Adrenal gland (tissue), 5 donors: ENCODE results near the gene ADRA1B.

Experiments
- CTCF ChIP-seq, 6 experiments: fragments of 450-650 bp in 4 of 6; fragments of 200-600 bp in 2 of 6; sonication (generic) in 1 of 6; IDR thresholded peaks; 1 replicate in 5 of 6; 2 replicates in 1 of 6; pipeline versions ENCODE4 v1.5.1 to v1.8.0; 2016 to 2021; ENCODE audit warnings: antibody characterized with exemption in 6 of 6, mild to moderate bottlenecking in 2 of 6, moderate library complexity in 1 of 6
- POLR2A ChIP-seq, 2 donors: fragments of 450-650 bp; IDR thresholded peaks; one replicate each; pipeline ENCODE4 v1.6.1; 2017; ENCODE audit warnings: antibody characterized with exemption in 2 of 2, mild to moderate bottlenecking in 2 of 2, moderate library complexity in 1 of 2
- donor health status: DM: no; HTN: no; CAD: no.

DNA sequence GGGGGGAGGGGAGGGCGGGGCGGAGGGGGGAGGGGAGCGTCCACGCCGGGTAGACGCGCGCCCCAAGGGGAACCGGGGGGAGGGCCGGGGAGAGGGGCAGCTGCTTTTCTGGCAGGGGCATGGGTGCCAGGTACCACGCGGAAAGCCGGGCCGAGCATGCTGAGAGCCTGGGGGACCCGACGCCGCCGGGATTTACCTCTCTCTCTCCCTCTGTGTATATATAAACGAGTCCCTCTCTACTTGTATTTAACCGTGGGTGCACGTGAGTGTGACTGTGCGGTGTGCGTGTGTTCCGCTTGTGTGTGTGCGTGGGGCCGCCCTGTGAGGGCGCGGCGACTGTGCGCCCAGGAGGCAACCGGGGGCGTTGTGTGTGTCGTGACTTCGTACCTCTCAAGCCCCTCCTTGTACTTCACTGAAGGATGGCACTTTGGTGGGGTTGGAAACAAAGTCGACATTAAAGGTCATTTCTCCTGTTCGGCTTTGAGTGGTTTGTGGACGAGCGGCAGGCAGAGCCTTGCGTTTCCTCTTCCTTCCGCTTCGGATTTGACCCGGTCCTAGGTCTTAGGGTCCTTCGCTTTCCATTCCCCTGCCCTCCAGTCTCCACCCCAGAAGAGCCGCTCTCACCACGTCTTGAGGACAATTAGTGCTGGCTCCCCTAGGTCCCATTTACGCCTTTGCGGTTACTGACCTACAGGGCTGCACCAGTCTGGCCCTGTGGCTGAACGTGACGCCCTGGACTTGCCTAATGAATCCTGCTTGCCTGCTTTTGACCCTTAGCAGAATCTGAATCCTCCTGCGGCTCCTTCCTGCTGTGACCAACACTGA is 56.5 kb downstream of the ADRA1B start:
- TF ChIP-seq CTCF (IDR thresholded peaks at IDR 0.05), result no peak
- TF ChIP-seq POLR2A (IDR thresholded peaks at IDR 0.05), result no peak
